Measurements from ENCODE around the gene STAM2.

DNA sequence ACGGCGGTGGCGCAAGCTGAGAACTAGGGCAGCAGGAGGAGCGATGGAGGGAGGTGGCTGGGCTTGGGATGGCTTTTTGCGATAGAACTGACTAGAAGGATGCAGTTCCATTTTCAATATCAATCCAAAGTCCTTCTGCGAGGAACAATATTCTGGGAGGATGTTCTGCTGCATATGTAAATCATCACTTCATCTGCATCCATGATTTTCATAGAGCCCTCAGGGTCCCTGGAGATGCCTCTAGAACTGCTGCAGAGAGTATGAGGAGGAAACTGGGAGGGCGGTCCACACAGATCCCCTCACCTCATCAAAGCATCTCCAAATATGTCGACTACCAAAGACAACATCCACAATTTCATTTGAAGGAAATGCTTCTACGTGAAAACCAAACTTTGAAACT lies 97.5 kb downstream of the STAM2 start:
- TF ChIP-seq MAX (IDR thresholded peaks at IDR 0.05; ENCODE audit: insufficient read depth, insufficient read length) (no peak), EZH2 (IDR thresholded peaks at IDR 0.05; ENCODE audit: borderline replicate concordance, low read depth, low read length, severe bottlenecking) (no peak), POLR2AphosphoS5 (IDR thresholded peaks at IDR 0.05; ENCODE audit: insufficient read depth, low read depth, low read length) (no peak), FOS (IDR thresholded peaks at IDR 0.05; ENCODE audit: borderline replicate concordance, insufficient read depth, low read length) (no peak), POLR2A (IDR thresholded peaks at IDR 0.05; ENCODE audit: low read depth, low read length) (no peak), GATA2 (IDR thresholded peaks at IDR 0.05; ENCODE audit: insufficient read depth, insufficient read length, low read depth, low read length) (no peak)
- TF ChIP-seq, protein P1, sequence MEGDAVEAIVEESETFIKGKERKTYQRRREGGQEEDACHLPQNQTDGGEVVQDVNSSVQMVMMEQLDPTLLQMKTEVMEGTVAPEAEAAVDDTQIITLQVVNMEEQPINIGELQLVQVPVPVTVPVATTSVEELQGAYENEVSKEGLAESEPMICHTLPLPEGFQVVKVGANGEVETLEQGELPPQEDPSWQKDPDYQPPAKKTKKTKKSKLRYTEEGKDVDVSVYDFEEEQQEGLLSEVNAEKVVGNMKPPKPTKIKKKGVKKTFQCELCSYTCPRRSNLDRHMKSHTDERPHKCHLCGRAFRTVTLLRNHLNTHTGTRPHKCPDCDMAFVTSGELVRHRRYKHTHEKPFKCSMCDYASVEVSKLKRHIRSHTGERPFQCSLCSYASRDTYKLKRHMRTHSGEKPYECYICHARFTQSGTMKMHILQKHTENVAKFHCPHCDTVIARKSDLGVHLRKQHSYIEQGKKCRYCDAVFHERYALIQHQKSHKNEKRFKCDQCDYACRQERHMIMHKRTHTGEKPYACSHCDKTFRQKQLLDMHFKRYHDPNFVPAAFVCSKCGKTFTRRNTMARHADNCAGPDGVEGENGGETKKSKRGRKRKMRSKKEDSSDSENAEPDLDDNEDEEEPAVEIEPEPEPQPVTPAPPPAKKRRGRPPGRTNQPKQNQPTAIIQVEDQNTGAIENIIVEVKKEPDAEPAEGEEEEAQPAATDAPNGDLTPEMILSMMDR (IDR thresholded peaks at IDR 0.05; ENCODE audit: extremely low read depth in 1 of 2, insufficient read depth in 1 of 2, low read depth in 1 of 2, low read length in 2 of 2): no peak

All from endothelial cell of umbilical vein (primary cell).